ENCODE results near the gene LCTL. TPM values are rescaled to one million over a fixed set of nuclear protein-coding genes. Genes with fewer than 3 reads are reported as not detected.

Gene LCTL
- total RNA-seq, 1 donor from 2014 or later = not detected

Small RNA genes within 50 kb of the gene (small RNA-seq; reads per million reads assigned to genes)
- not detected for gene RF01159
- not detected for gene SNORD16
- not detected for gene SNORD18A
- not detected for gene SNORD18B
- not detected for gene SNORD18C

Other genes with a start within 250 kb of the LCTL start
- 11.0 TPM for gene TIPIN, start 209.3 kb downstream of the LCTL start, total RNA-seq
- gene MAP2K1, start 179.1 kb downstream of the LCTL start, total RNA-seq = 38.6 TPM
- 17.2 TPM for gene SNAPC5, start 68.2 kb downstream of the LCTL start, total RNA-seq
- gene RPL4, start 61.1 kb downstream of the LCTL start, total RNA-seq = 1,702 TPM
- gene ZWILCH, start 60.7 kb downstream of the LCTL start, total RNA-seq = 14.1 TPM
- gene SMAD6, start 136.2 kb upstream of the LCTL start, total RNA-seq = 8.9 TPM